ENCODE data around the gene GLI3. TPM values are rescaled to one million over a fixed set of nuclear protein-coding genes. Genes with fewer than 3 reads are reported as not detected.

GLI3 gene
- total RNA-seq, 2 donors from 2014 or later, result 0.34 to 1.1 TPM

GRCh38 chr7:42106562-42106961, 130.4 kb downstream of the GLI3 start:
- H3K4me3 Mint-ChIP-seq, result no peak overlapping the region
- ATAC-seq, result no peak
- DNase-seq, result no peak
- H3K27me3 Mint-ChIP-seq, result peaks cover 2% of the 10 kb centered on the region
- peaks cover 2% of the 10 kb centered on the region for H3K4me1 Mint-ChIP-seq
- no peaks in the 10 kb centered on the region for H3K9me3 ChIP-seq (ENCODE audit: control insufficient read depth, low read length, poor library complexity, severe bottlenecking)
- H3K27ac Mint-ChIP-seq, result no peak overlapping the region
- no peaks in the 10 kb centered on the region for H3K36me3 Mint-ChIP-seq (ENCODE audit: low read depth)

- ATAC-seq (no peak), DNase-seq (no peak)
- peaks cover 2% of the 10 kb centered on the region for H3K4me1 Mint-ChIP-seq
- no peaks in the 10 kb centered on the region for H3K27me3 Mint-ChIP-seq
- no peaks in the 10 kb centered on the region for H3K36me3 Mint-ChIP-seq (ENCODE audit: low read depth)
- H3K9me3 ChIP-seq (ENCODE audit: control insufficient read depth, low read length, poor library complexity, severe bottlenecking), result no peaks in the 10 kb centered on the region
- no peak overlapping the region for H3K4me3 Mint-ChIP-seq
- H3K27ac Mint-ChIP-seq, result no peak overlapping the region
Measured at GRCh38 chr7:42105554-42106358, 131.3 kb downstream of the GLI3 start.

- Mint-ChIP-seq H3K36me3 (ENCODE audit: low read depth) (no peaks in the 10 kb centered on the region), H3K4me3 (no peak overlapping the region), H3K4me1 (peaks cover 2% of the 10 kb centered on the region), H3K27me3 (no peaks in the 10 kb centered on the region), H3K27ac (no peak overlapping the region)
- H3K9me3 ChIP-seq (ENCODE audit: control insufficient read depth, low read length, poor library complexity, severe bottlenecking), result no peaks in the 10 kb centered on the region
- no peak for DNase-seq
- no peak for ATAC-seq
Measured at GRCh38 chr7:42104694-42105093, 132.3 kb downstream of the GLI3 start.

- Mint-ChIP-seq H3K27me3 (no peaks in the 10 kb centered on the region), H3K4me1 (peaks cover 2% of the 10 kb centered on the region), H3K27ac (no peak overlapping the region), H3K36me3 (ENCODE audit: low read depth) (no peaks in the 10 kb centered on the region), H3K4me3 (no peak overlapping the region)
- ATAC-seq (no peak), DNase-seq (no peak)
- no peaks in the 10 kb centered on the region for H3K9me3 ChIP-seq (ENCODE audit: control insufficient read depth, low read length, poor library complexity, severe bottlenecking)
Measured at GRCh38 chr7:42104231-42104630, 132.8 kb downstream of the GLI3 start.

DNA sequence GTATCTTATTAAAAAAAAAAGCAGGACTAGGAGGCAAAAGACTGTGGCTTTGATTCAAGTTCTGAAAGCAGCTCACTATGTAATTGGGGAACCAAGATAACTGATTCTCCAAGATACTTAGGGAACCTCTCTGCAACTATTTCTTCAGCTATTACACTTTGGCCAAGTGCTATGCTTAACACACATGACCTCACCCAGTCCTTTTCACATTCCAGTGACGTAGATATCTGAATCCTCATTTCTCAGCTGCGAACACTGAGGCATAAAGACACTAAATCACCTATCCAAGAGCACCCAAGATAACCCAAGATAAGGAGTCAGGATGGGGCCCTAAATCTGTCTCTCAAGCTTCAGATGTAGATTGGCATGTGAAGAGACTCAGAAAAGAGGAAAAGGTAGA, 133.6 kb downstream of the GLI3 start:
- no peak for DNase-seq
- peaks cover 2% of the 10 kb centered on the region for H3K4me1 Mint-ChIP-seq

DNA sequence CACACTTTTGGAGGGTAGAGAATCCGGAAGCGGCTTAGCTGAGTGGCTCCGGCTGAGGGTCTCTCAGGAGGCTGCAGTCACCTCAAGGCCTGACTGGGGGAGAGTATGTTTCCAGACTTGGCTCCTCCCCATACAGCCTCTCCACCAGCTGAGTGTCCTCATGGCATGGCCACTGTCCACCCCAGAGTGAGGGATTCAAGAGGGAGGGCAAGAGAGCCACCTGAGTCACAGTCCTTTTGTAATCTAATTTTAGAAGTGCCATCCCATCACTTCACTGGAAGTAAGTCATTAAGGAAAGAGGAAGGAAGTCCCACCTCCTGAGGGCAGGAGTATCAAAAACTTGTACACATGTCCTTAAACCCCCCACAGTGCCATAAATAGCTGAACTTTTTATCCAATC, 134.0 kb downstream of the GLI3 start:
- no peaks in the 10 kb centered on the region for H3K9me3 ChIP-seq (ENCODE audit: control insufficient read depth, low read length, poor library complexity, severe bottlenecking)
- H3K27me3 Mint-ChIP-seq, result no peaks in the 10 kb centered on the region
- H3K27ac Mint-ChIP-seq, result no peak overlapping the region
- H3K4me3 Mint-ChIP-seq, result no peak overlapping the region
- DNase-seq, result no peak
- H3K36me3 Mint-ChIP-seq (ENCODE audit: low read depth), result no peaks in the 10 kb centered on the region
- ATAC-seq, result no peak
- no peaks in the 10 kb centered on the region for H3K4me1 Mint-ChIP-seq

More for the DNA sequence above, 133.6 kb downstream of the GLI3 start:
- Mint-ChIP-seq H3K27ac (no peak overlapping the region), H3K36me3 (ENCODE audit: low read depth) (no peaks in the 10 kb centered on the region), H3K4me3 (no peak overlapping the region), H3K27me3 (no peaks in the 10 kb centered on the region)
- ATAC-seq, result no peak
- H3K9me3 ChIP-seq (ENCODE audit: control insufficient read depth, low read length, poor library complexity, severe bottlenecking), result no peaks in the 10 kb centered on the region

GRCh38 chr7:42102301-42102700, 134.7 kb downstream of the GLI3 start:
- H3K4me3 Mint-ChIP-seq, result no peak overlapping the region
- no peak for DNase-seq
- H3K9me3 ChIP-seq (ENCODE audit: control insufficient read depth, low read length, poor library complexity, severe bottlenecking), result no peaks in the 10 kb centered on the region
- no peaks in the 10 kb centered on the region for H3K36me3 Mint-ChIP-seq (ENCODE audit: low read depth)
- H3K27me3 Mint-ChIP-seq, result no peaks in the 10 kb centered on the region
- no peak for ATAC-seq
- H3K4me1 Mint-ChIP-seq, result no peaks in the 10 kb centered on the region
- H3K27ac Mint-ChIP-seq, result no peak overlapping the region

DNA sequence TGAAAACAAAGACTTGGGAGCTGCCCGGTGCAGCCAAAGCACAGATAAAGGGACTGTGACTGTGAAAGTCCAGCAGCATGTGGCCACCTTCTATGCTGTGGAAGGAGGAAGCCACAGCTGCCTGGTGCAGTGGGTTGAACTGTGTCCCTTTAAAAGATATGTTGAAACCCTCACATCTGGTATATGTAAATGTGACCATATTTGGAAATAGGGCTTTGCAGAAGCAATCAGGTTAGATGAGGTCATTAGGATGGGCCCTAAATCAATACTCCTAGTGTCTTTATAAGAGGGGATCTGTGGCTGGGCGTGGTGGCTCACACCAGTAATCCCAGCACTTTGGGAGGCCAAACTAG, 136.9 kb downstream of the GLI3 start:
- no peak overlapping the region for H3K4me3 Mint-ChIP-seq
- DNase-seq (no peak), ATAC-seq (no peak)
- H3K4me1 Mint-ChIP-seq, result no peaks in the 10 kb centered on the region
- H3K27ac Mint-ChIP-seq, result no peak overlapping the region
- H3K36me3 Mint-ChIP-seq (ENCODE audit: low read depth), result no peaks in the 10 kb centered on the region
- H3K27me3 Mint-ChIP-seq, result no peaks in the 10 kb centered on the region
- H3K9me3 ChIP-seq (ENCODE audit: control insufficient read depth, low read length, poor library complexity, severe bottlenecking), result no peaks in the 10 kb centered on the region

DNA sequence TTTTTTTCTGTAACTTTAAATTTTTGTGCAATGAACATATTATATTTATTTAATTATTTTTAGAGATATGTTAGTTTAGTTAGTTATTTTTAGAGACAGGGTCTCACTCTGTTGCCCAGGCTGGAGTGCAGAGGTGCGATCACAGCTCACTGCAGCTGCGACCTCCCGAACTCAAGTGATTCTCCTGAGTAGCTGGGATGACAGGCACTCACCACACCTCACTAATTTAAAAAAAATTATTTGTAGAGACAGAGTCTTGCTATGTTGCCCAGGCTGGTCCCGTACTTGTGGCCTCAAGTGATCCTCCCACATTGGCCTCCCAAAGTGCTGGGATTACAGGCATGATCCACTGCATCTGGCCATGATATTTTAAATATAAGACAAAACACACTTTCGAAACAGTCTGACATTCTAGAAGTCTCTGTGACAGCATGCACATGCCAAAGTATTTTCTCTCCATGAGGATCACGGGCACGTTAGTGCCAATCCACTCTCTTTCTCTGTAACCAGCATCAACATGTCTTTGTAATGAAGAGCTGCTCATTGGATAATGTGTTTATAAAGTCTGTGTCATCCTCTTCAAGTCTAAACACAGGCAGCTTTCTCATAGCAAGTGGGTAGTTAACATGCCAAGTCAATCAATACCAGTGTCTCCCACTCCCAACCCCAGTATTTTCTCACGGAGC, 137.4 kb downstream of the GLI3 start:
- H3K4me1 Mint-ChIP-seq, result no peaks in the 10 kb centered on the region
- ATAC-seq, result no peak
- H3K4me3 Mint-ChIP-seq, result no peak overlapping the region
- no peaks in the 10 kb centered on the region for H3K36me3 Mint-ChIP-seq (ENCODE audit: low read depth)
- no peaks in the 10 kb centered on the region for H3K27me3 Mint-ChIP-seq
- no peak for DNase-seq
- no peak overlapping the region for H3K27ac Mint-ChIP-seq
- H3K9me3 ChIP-seq (ENCODE audit: control insufficient read depth, low read length, poor library complexity, severe bottlenecking), result no peaks in the 10 kb centered on the region

DNA sequence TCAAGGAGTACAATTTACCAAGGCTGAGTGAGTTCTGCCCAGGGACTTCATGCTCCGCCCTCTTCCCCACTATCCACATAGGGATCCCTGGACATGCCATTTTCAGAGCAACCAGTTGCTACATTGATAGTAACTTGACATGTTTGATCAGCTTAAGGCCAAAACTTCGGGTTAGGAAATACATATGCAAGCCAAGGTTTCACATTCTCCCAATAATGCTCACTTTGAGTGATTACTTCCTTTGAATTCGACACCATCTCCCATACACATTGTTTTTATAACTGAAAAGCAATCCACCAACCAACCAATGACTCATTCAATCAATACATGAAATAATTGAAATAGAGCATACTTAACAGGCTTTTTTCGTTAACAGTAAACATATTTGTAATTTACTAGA, 137.9 kb downstream of the GLI3 start:
- H3K27ac Mint-ChIP-seq, result no peak overlapping the region
- DNase-seq, result no peak

GRCh38 chr7:42097752-42098151, 139.3 kb downstream of the GLI3 start:
- Mint-ChIP-seq H3K36me3 (ENCODE audit: low read depth) (no peaks in the 10 kb centered on the region), H3K4me1 (no peaks in the 10 kb centered on the region), H3K27ac (no peak overlapping the region), H3K4me3 (no peak overlapping the region), H3K27me3 (no peaks in the 10 kb centered on the region)
- no peak for DNase-seq
- no peaks in the 10 kb centered on the region for H3K9me3 ChIP-seq (ENCODE audit: control insufficient read depth, low read length, poor library complexity, severe bottlenecking)
- ATAC-seq, result no peak

More for the DNA sequence above, 137.9 kb downstream of the GLI3 start:
- no peaks in the 10 kb centered on the region for H3K9me3 ChIP-seq (ENCODE audit: control insufficient read depth, low read length, poor library complexity, severe bottlenecking)
- Mint-ChIP-seq H3K4me1 (no peaks in the 10 kb centered on the region), H3K27me3 (no peaks in the 10 kb centered on the region), H3K36me3 (ENCODE audit: low read depth) (no peaks in the 10 kb centered on the region), H3K4me3 (no peak overlapping the region)
- ATAC-seq, result no peak

DNA sequence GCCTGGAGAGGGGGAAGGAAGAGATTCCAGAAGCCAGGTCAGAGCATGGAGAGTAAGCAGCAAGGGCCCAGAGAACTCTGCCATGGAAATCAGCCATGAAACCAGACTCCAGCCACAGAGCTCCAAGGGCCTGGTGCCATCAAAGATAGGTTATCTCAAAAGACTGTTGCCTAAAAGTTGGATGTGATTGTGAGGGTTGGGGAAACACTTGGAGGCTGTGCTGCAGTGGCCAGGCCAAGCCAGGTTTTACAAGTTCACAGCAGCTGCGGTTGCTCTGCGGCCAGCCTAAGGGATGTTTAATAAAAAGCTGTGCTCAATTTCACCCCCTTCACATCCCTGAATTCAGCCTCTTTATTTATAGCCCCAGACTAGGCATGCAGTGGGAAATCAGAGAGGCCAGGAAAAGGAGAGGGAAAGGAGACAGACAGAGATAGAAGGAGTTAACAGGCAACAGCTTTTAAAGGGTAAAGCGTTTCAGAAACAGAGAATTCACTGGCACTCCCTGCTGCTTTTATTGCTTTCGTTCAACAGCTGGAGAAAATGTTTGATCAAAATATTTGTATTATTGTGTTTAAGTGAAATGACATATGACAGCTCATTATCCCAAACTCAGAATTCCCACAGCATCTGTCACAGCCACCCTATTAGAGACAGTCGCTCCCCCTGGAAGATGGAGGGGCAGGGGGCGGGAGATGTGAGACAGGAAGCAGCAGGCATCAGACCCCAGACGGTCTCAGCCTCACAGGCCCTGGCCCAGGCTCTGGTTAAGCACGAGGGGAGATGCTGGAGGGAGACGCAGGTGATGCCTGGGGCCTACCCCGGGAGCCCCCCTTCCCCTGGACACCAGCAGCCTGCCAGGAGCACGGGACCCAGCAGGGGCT, 140.1 kb downstream of the GLI3 start:
- Mint-ChIP-seq H3K27me3 (no peaks in the 10 kb centered on the region), H3K4me3 (no peak overlapping the region), H3K27ac (no peak overlapping the region), H3K4me1 (no peaks in the 10 kb centered on the region), H3K36me3 (ENCODE audit: low read depth) (no peaks in the 10 kb centered on the region)
- DNase-seq (no peak), ATAC-seq (no peak)
- no peaks in the 10 kb centered on the region for H3K9me3 ChIP-seq (ENCODE audit: control insufficient read depth, low read length, poor library complexity, severe bottlenecking)

- H3K27me3 Mint-ChIP-seq, result no peaks in the 10 kb centered on the region
- no peaks in the 10 kb centered on the region for H3K9me3 ChIP-seq (ENCODE audit: control insufficient read depth, low read length, poor library complexity, severe bottlenecking)
- no peak for DNase-seq
- no peak overlapping the region for H3K4me3 Mint-ChIP-seq
- no peaks in the 10 kb centered on the region for H3K4me1 Mint-ChIP-seq
- no peak for ATAC-seq
- H3K27ac Mint-ChIP-seq, result no peak overlapping the region
- H3K36me3 Mint-ChIP-seq (ENCODE audit: low read depth), result no peaks in the 10 kb centered on the region
Measured at GRCh38 chr7:42096268-42096667, 140.7 kb downstream of the GLI3 start.
